Measurements from ENCODE around the gene SIRT5. TPM values are rescaled to one million over a fixed set of nuclear protein-coding genes. Genes with fewer than 3 reads are reported as not detected.

Gene SIRT5
- polyA plus RNA-seq, 1 donor (not counting 4 experiments of a cell fraction or from before 2014, with no cell fraction given): 9.1 TPM

DNA sequence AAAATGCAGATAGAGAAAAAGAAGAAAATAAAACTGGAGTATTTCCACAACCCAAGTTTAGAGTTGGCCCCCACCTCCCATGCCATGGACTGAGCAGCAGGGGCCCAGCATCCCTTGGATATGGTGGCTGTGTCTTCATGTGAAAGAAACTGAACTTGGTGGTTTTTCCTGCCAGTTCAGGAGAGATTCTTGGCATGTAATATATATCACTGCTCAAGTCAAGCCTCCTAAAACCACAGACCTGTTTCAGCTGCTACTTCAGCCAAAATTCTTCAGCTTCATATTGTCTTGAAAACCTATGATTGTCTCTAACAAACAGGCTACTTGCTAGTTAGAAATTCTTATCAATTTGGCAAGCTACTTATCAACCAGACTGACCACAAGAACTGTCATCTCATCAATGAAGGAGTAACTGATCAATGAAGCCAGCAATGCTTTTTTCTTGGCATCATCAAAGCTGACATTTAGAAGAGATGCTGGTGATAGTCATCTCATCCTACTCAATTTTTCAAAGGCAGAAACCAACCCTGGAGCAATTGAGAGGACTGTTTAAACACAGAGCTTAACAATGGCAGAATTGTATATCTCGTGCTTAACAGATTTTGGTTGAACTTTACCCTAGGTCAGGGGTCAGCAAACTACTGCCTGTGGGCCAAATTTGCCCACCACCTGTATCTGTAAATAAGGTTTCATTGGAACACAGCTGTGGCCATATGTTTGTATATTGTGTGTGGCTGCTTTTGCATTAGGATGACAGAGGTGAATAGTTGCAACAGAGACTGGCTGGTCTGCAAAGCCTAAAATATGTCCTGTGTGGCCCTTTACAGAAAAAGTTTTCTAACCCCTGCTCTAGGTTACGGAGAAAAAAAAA is 30.4 kb downstream of the SIRT5 start:
- H3K9me3 ChIP-seq (ENCODE audit: control insufficient read depth, low read depth, low read length): no peaks in the 10 kb centered on the region
- H3K79me2 ChIP-seq (ENCODE audit: control insufficient read depth, insufficient read depth, low read length): no peaks in the 10 kb centered on the region
- H3K27me3 ChIP-seq (ENCODE audit: control insufficient read depth, extremely low read depth, insufficient read depth, low read length): no peaks in the 10 kb centered on the region
- DNase-seq (ENCODE audit: low read depth, low spot score) (no peak), FAIRE-seq (no peak)
- H2AFZ ChIP-seq (ENCODE audit: control insufficient read depth, low read length): no peak overlapping the region
- no peak overlapping the region for H3K9ac ChIP-seq (ENCODE audit: control insufficient read depth, extremely low read depth, insufficient read depth, low read length)
- peaks cover 0 to 4% of the 10 kb centered on the region in 2 experiments for H3K36me3 ChIP-seq (ENCODE audit: control insufficient read depth in 2 of 2, extremely low read depth in 1 of 2, insufficient read depth in 2 of 2, low read length in 2 of 2)
- TF ChIP-seq, protein P1, sequence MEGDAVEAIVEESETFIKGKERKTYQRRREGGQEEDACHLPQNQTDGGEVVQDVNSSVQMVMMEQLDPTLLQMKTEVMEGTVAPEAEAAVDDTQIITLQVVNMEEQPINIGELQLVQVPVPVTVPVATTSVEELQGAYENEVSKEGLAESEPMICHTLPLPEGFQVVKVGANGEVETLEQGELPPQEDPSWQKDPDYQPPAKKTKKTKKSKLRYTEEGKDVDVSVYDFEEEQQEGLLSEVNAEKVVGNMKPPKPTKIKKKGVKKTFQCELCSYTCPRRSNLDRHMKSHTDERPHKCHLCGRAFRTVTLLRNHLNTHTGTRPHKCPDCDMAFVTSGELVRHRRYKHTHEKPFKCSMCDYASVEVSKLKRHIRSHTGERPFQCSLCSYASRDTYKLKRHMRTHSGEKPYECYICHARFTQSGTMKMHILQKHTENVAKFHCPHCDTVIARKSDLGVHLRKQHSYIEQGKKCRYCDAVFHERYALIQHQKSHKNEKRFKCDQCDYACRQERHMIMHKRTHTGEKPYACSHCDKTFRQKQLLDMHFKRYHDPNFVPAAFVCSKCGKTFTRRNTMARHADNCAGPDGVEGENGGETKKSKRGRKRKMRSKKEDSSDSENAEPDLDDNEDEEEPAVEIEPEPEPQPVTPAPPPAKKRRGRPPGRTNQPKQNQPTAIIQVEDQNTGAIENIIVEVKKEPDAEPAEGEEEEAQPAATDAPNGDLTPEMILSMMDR (optimal IDR thresholded peaks at IDR 0.05 in 1 of 3, IDR thresholded peaks at IDR 0.05 in 1 of 3, conservative IDR thresholded peaks at IDR 0.05 in 1 of 3; ENCODE audit: extremely low read depth in 1 of 3, insufficient read depth in 2 of 3, low read length in 3 of 3): no peak
- TF ChIP-seq EZH2 (IDR thresholded peaks at IDR 0.05; ENCODE audit: low read length): no peak
- H3K4me2 ChIP-seq (ENCODE audit: control insufficient read depth, extremely low read depth, insufficient read depth, low read depth, low read length): no peak overlapping the region
- no peak overlapping the region for H3K27ac ChIP-seq (ENCODE audit: control insufficient read depth, insufficient read depth, low read length)
- H3K4me1 ChIP-seq (ENCODE audit: control insufficient read depth, extremely low read depth, insufficient read depth, low read length): no peaks in the 10 kb centered on the region
- dilution Hi-C loops (cut with MboI; ENCODE audit: extremely low pct_ligation_motif_present, low sequenced_read_pairs): no loop called here
- H4K20me1 ChIP-seq (ENCODE audit: control insufficient read depth, extremely low read depth, insufficient read depth, low read length): no peaks in the 10 kb centered on the region
- no peaks in the 10 kb centered on the region for H3K9me1 ChIP-seq (ENCODE audit: control insufficient read depth, extremely low read depth, insufficient read depth, low read length)
- no peak overlapping the region for H3K4me3 ChIP-seq (ENCODE audit: control insufficient read depth in 2 of 3, extremely low read depth in 1 of 3, insufficient read depth in 2 of 3, low read depth in 1 of 3, low read length in 3 of 3)

DNA sequence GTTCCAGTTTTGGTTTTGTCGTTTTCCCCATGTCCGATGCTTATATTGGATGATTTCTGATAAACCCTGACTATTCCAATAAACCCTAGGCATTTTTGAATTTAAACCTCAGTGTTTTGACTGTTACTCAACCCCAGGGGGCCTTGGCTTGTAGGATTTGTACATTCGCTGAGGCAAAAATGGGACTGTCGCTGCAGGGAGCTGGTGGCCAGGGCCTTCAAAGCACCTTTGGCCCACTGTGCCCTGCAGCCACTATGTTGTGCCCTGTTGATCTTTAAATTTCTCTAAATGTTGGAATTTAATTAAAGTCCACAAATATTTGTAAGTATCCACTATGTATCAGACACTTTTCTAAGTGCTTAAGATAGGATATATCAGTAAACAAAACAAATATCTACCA is 31.2 kb downstream of the SIRT5 start:
- H3K9me3 ChIP-seq (ENCODE audit: control insufficient read depth, low read depth, low read length): no peaks in the 10 kb centered on the region
- no peak overlapping the region for H2AFZ ChIP-seq (ENCODE audit: control insufficient read depth, low read length)
- dilution Hi-C loops (cut with MboI; ENCODE audit: extremely low pct_ligation_motif_present, low sequenced_read_pairs): no loop called here
- DNase-seq (ENCODE audit: low read depth, low spot score) (no peak), FAIRE-seq (no peak)
- H3K9ac ChIP-seq (ENCODE audit: control insufficient read depth, extremely low read depth, insufficient read depth, low read length): no peak overlapping the region
- H3K27ac ChIP-seq (ENCODE audit: control insufficient read depth, insufficient read depth, low read length): no peak overlapping the region
- H3K4me1 ChIP-seq (ENCODE audit: control insufficient read depth, extremely low read depth, insufficient read depth, low read length): no peaks in the 10 kb centered on the region
- H3K79me2 ChIP-seq (ENCODE audit: control insufficient read depth, insufficient read depth, low read length): no peaks in the 10 kb centered on the region
- peaks cover 0 to 4% of the 10 kb centered on the region in 2 experiments for H3K36me3 ChIP-seq (ENCODE audit: control insufficient read depth in 2 of 2, extremely low read depth in 1 of 2, insufficient read depth in 2 of 2, low read length in 2 of 2)
- no peak overlapping the region for H3K4me2 ChIP-seq (ENCODE audit: control insufficient read depth, extremely low read depth, insufficient read depth, low read depth, low read length)
- TF ChIP-seq, protein P1 (optimal IDR thresholded peaks at IDR 0.05 in 1 of 3, IDR thresholded peaks at IDR 0.05 in 1 of 3, conservative IDR thresholded peaks at IDR 0.05 in 1 of 3; ENCODE audit: extremely low read depth in 1 of 3, insufficient read depth in 2 of 3, low read length in 3 of 3): no peak
- no peak for TF ChIP-seq EZH2 (IDR thresholded peaks at IDR 0.05; ENCODE audit: low read length)
- H3K9me1 ChIP-seq (ENCODE audit: control insufficient read depth, extremely low read depth, insufficient read depth, low read length): no peaks in the 10 kb centered on the region
- no peaks in the 10 kb centered on the region for H3K27me3 ChIP-seq (ENCODE audit: control insufficient read depth, extremely low read depth, insufficient read depth, low read length)
- no peaks in the 10 kb centered on the region for H4K20me1 ChIP-seq (ENCODE audit: control insufficient read depth, extremely low read depth, insufficient read depth, low read length)
- H3K4me3 ChIP-seq (ENCODE audit: control insufficient read depth in 2 of 3, extremely low read depth in 1 of 3, insufficient read depth in 2 of 3, low read depth in 1 of 3, low read length in 3 of 3): no peak overlapping the region
